Transverse colon (tissue), 4 donors: Measurements from ENCODE around the gene DPEP2. TPM values are rescaled to one million over a fixed set of nuclear protein-coding genes. Genes with fewer than 3 reads are reported as not detected.
A peak's percentile ranks its signal among the peaks of the same experiment; 100 is the strongest.

Experiments
- DNase-seq: peaks from one replicate; pipeline ENCODE4 v3.0.0-alpha.2; 2019
- H3K27ac ChIP-seq, 4 donors: fragments of 200-600 bp; sonication (generic); 2 replicates each; pipeline ENCODE4 v1.5.1; 2016 to 2018; ENCODE audit warnings: inconsistent platforms in 4 of 4
- H3K27me3 ChIP-seq: fragments of 200-600 bp; sonication (generic); 2 replicates; pipeline ENCODE4 v1.5.1; 2017; ENCODE audit warnings: inconsistent platforms
- H3K36me3 ChIP-seq, 4 donors: fragments of 200-600 bp; sonication (generic); 2 replicates each; pipeline ENCODE4 v1.5.1; 2017 to 2019; ENCODE audit warnings: inconsistent platforms in 4 of 4
- H3K4me1 ChIP-seq, 4 donors: fragments of 200-600 bp; sonication (generic); 2 replicates each; pipeline ENCODE4 v1.5.1; 2017 to 2020; ENCODE audit warnings: inconsistent platforms in 4 of 4
- H3K4me3 ChIP-seq, 4 donors: fragments of 200-600 bp; sonication (generic); 1 replicate in 1 of 4; 2 replicates in 3 of 4; pipeline versions ENCODE4 v1.5.1 to v1.6.1; 2017 to 2019; ENCODE audit warnings: inconsistent platforms in 4 of 4
- H3K9me3 ChIP-seq, 2 donors: fragments of 200-600 bp; sonication (generic); 2 replicates each; pipeline ENCODE4 v1.5.1; 2017 to 2019; ENCODE audit warnings: inconsistent platforms in 2 of 2
- CTCF ChIP-seq, 5 experiments: fragments of 200-600 bp in 3 of 5; fragments of 450-650 bp in 2 of 5; sonication (generic) in 3 of 5; IDR thresholded peaks; 1 replicate in 2 of 5; 2 replicates in 3 of 5; pipeline ENCODE4 v1.5.1; 2016 to 2017; ENCODE audit warnings: antibody characterized with exemption in 5 of 5, inconsistent platforms in 3 of 5, mild to moderate bottlenecking in 2 of 5, moderate library complexity in 1 of 5
- EP300 ChIP-seq: sonication (generic); formaldehyde crosslinking; IDR thresholded peaks from one replicate; pipeline ENCODE4 v1.6.1; 2017; ENCODE audit warnings: antibody characterized with exemption, low read depth
- POLR2A ChIP-seq: fragments of 450-650 bp; IDR thresholded peaks from one replicate; pipeline ENCODE4 v1.6.1; 2016; ENCODE audit warnings: antibody characterized with exemption, mild to moderate bottlenecking, moderate library complexity
- POLR2AphosphoS5 ChIP-seq, 3 donors: sonication (generic); formaldehyde crosslinking; IDR thresholded peaks; one replicate each; pipeline ENCODE4 v1.6.1; 2016; ENCODE audit warnings: antibody characterized with exemption in 3 of 3
- WGBS, 2 donors: methylation state at CpG; one replicate each; pipeline ENCODE4 v1.1.5; 2018; ENCODE audit warnings: low coverage in 1 of 2; 5-methylcytosine and 5-hydroxymethylcytosine counted together
- in situ Hi-C, 4 donors: fragments of 200-750 bp; cut with MboI; loops; one replicate each; pipeline versions ENCODE4 v1.15.0 to v1.15.1; 2017; ENCODE audit warnings: low sequenced_read_pairs in 3 of 4, low pct_ligation_motif_present in 1 of 4, low pct_unique_long_range_greater_than_20kb in 1 of 4
- intact Hi-C: fragments of 100-400 bp; cut with DNase I; formaldehyde crosslinking; loops from one replicate; pipeline ENCODE4 v1.15.1; 2023; ENCODE audit warnings: low total_unique reads
- total RNA-seq, 4 donors: library from RNA; depleted of rRNA; stranded (reverse); fragments of >200 nt; gene quantifications; one replicate each; pipeline ENCODE4 v1.1.0, GENCODE V29; 2016

DPEP2 gene
- total RNA-seq, 4 donors from 2014 or later = 1.5 to 4.4 (median 1.5) TPM

- in situ Hi-C loops (no loop called here), intact Hi-C loops (no loop called here)
- Histone ChIP-seq H3K36me3 (peaks cover 0 to 2% (median 0%) of the 10 kb centered on the region in 4 donors), H3K27ac (peak overlapping the region; percentile 80 to 91 (median 88)), H3K9me3 (no peaks in the 10 kb centered on the region), H3K27me3 (no peaks in the 10 kb centered on the region), H3K4me1 (peaks cover 8 to 27% (median 21%) of the 10 kb centered on the region in 4 donors), H3K4me3 (peak overlapping the region; percentile 81 to 95 (median 87))
- no peak for TF ChIP-seq POLR2AphosphoS5 (IDR thresholded peaks at IDR 0.05)
- WGBS, 2 donors = 9% methylated on average over 19 of the region's 19 CpGs; no CpG with 5 or more reads in 1 of the 2 donors
- DNase-seq = no peak
Observed at GRCh38 chr16:68022278-68022727, 23.0 kb upstream of the DPEP2 start.

GRCh38 chr16:68021490-68021889 lies 22.2 kb upstream of the DPEP2 start:
- WGBS, 2 donors = 99% methylated on average over 10 of the region's 10 CpGs; no CpG with 5 or more reads in 1 of the 2 donors
- Histone ChIP-seq H3K4me1 (peaks cover 8 to 27% (median 21%) of the 10 kb centered on the region in 4 donors), H3K27ac (no peak overlapping the region), H3K36me3 (peaks cover 0 to 2% (median 0%) of the 10 kb centered on the region in 4 donors), H3K4me3 (no peak overlapping the region), H3K9me3 (no peaks in the 10 kb centered on the region), H3K27me3 (no peaks in the 10 kb centered on the region)
- TF ChIP-seq POLR2AphosphoS5 (IDR thresholded peaks at IDR 0.05) (no peak), POLR2A (no peak), EP300 (no peak), CTCF (IDR thresholded peaks at IDR 0.05) (no peak)
- intact Hi-C loops (no loop called here), in situ Hi-C loops (no loop called here)
- no peak for DNase-seq

GRCh38 chr16:68019167-68019680 lies 19.9 kb upstream of the DPEP2 start:
- Histone ChIP-seq H3K36me3 (no peaks in the 10 kb centered on the region), H3K27ac (no peak overlapping the region), H3K9me3 (no peaks in the 10 kb centered on the region), H3K4me3 (no peak overlapping the region), H3K27me3 (no peaks in the 10 kb centered on the region), H3K4me1 (peaks cover 8 to 23% (median 20%) of the 10 kb centered on the region in 4 donors)
- WGBS, 2 donors = 72 to 90% methylated on average over 2 to 8 of the region's 8 CpGs
- DNase-seq = no peak
- intact Hi-C loops (no loop called here), in situ Hi-C loops (no loop called here)
- TF ChIP-seq POLR2A (no peak), EP300 (no peak), POLR2AphosphoS5 (IDR thresholded peaks at IDR 0.05) (no peak), CTCF (IDR thresholded peaks at IDR 0.05) (no peak)

GRCh38 chr16:68015681-68016080 lies 16.4 kb upstream of the DPEP2 start, which contains the start of gene DPEP2NB:
Gene DPEP2NB (minus strand): TSS chr16:68015911. CDS start chr16:68015770, 141 bp downstream.
- DNase-seq = no peak
- Histone ChIP-seq H3K9me3 (no peaks in the 10 kb centered on the region), H3K4me3 (no peak within 1 kb of the TSS), H3K4me1 (peaks cover 0 to 3% (median 0%) of the 10 kb centered on the region in 4 donors), H3K27me3 (no peaks in the 10 kb centered on the region), H3K36me3 (no peaks in the 10 kb centered on the region), H3K27ac (no peak within 1 kb of the TSS)
- TF ChIP-seq CTCF (IDR thresholded peaks at IDR 0.05) (no peak), POLR2A (no peak), POLR2AphosphoS5 (IDR thresholded peaks at IDR 0.05) (no peak), EP300 (no peak)
- intact Hi-C loops (no loop called here), in situ Hi-C loops (no loop called here)
- WGBS, 2 donors = 60 to 84% methylated on average over 1 to 5 of the region's 5 CpGs
